Testis (tissue), 3 donors: ENCODE measurements around the gene MYH11. TPM values are rescaled to one million over a fixed set of nuclear protein-coding genes. Genes with fewer than 3 reads are reported as not detected.

Experiments used
- DNase-seq: peaks from one replicate; pipeline ENCODE4 v3.0.0-alpha.2; 2019
- H3K27ac ChIP-seq, 2 donors: fragments of 200-600 bp; sonication (generic); one replicate each; pipeline ENCODE4 v1.5.1; 2019
- H3K27me3 ChIP-seq: fragments of 200-600 bp; sonication (generic); one replicate; pipeline ENCODE4 v1.5.1; 2019
- H3K36me3 ChIP-seq: fragments of 200-600 bp; sonication (generic); one replicate; pipeline ENCODE4 v1.5.1; 2017; ENCODE audit warnings: low read depth; ENCODE audit errors: missing control alignments
- H3K4me1 ChIP-seq: fragments of 200-600 bp; sonication (generic); one replicate; pipeline ENCODE4 v1.5.1; 2019
- H3K4me3 ChIP-seq, 2 donors: fragments of 200-600 bp; sonication (generic); one replicate each; pipeline ENCODE4 v1.5.1; 2017 to 2019
- H3K9me3 ChIP-seq: fragments of 200-600 bp; sonication (generic); one replicate; pipeline ENCODE4 v1.5.1; 2017
- CTCF ChIP-seq, 3 experiments: fragments of 450-650 bp in 2 of 3; fragments of 200-600 bp in 1 of 3; sonication (generic) in 1 of 3; IDR thresholded peaks; one replicate each; pipeline ENCODE4 v1.5.1; 2016 to 2019; ENCODE audit warnings: antibody characterized with exemption in 3 of 3, mild to moderate bottlenecking in 2 of 3, moderate library complexity in 1 of 3
- POLR2A ChIP-seq: fragments of 450-650 bp; IDR thresholded peaks from one replicate; pipeline ENCODE4 v1.6.1; 2017; ENCODE audit warnings: antibody characterized with exemption, mild to moderate bottlenecking, moderate library complexity
- whole genome bisulfite sequencing, 2 donors: methylation state at CpG; one replicate each; pipeline ENCODE4 v1.1.5; 2018; 5-methylcytosine and 5-hydroxymethylcytosine counted together
- intact Hi-C: fragments of 100-400 bp; cut with DNase I; formaldehyde crosslinking; loops from one replicate; pipeline ENCODE4 v1.15.1; 2023; ENCODE audit warnings: low total_unique reads
- polyA plus RNA-seq: library from polyadenylated mRNA; stranded (reverse); fragments of 350-450 nt; fragmentation: Illumina TruSeq; extraction: RNeasy Lipid Tissue Mini Kit (QIAGEN cat#74804); gene quantifications from one replicate; pipeline ENCODE4 v1.2.3, GENCODE V29; 2014; ENCODE audit warnings: low read depth, low replicate concordance; ENCODE audit not compliant: insufficient read depth
- total RNA-seq, 2 donors: library from RNA; depleted of rRNA; stranded (reverse); fragments of >200 nt; gene quantifications; one replicate each; pipeline ENCODE4 v1.2.3, GENCODE V29; 2016

The MYH11 gene
- total and polyA plus RNA-seq, 3 donors from 2014 or later: 263 to 276 (median 271) TPM

DNA sequence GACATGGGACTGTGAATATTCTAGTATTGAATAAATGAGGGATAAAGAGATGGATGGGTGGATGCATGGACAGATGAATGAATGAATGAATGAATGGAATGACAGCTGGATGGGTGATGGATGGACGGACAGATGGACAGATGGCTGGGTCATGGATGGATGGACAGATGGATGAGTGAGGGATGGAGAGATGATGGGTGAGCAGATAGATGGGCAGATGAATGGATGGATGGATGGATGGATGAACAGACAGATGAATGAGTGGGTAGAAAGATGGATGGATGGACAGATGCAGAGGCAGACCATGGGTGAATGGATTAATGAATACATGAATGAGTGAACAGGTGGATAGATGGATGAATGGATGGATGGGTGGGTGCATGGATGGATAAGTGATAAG is 96.7 kb downstream of the MYH11 start:
- Histone ChIP-seq H3K27ac (no peak overlapping the region), H3K4me3 (no peak overlapping the region), H3K36me3 (no peaks in the 10 kb centered on the region), H3K4me1 (no peaks in the 10 kb centered on the region), H3K27me3 (no peaks in the 10 kb centered on the region), H3K9me3 (no peaks in the 10 kb centered on the region)
- intact Hi-C loops: no loop called here
- WGBS, 2 donors: 97 to 100% methylated on average over 1 of the region's 1 CpG
- no peak for TF ChIP-seq POLR2A
- no peak for TF ChIP-seq CTCF (IDR thresholded peaks at IDR 0.05)
- no peak for DNase-seq

DNA sequence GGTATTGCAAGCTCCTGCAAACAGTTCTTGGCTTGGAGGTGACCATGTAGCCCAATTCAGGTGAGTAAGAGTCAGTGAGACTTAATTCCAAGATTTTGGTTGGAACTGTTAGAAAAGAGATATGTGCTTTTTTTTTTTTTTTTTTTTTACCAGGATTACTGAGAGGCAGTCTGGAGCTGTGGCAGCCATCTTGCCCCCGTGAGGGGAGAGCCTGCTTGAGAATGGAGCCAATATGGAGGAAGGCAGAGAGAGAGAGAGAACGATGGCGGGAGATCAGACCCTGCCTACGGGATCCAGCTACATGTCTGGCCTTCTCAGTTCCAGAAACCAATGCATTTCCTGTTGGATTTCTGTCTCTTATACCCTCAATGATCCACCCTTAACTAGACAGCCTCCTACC is 97.8 kb downstream of the MYH11 start:
- no peak for TF ChIP-seq POLR2A
- no peak for TF ChIP-seq CTCF (IDR thresholded peaks at IDR 0.05)
- 92 to 98% methylated on average over 4 of the region's 4 CpGs for WGBS, 2 donors
- H3K27ac ChIP-seq: no peak overlapping the region

GRCh38 chr16:15757630-15758251 is 99.1 kb downstream of the MYH11 start:
- Histone ChIP-seq H3K27ac (no peak overlapping the region), H3K4me1 (no peaks in the 10 kb centered on the region), H3K27me3 (no peaks in the 10 kb centered on the region), H3K9me3 (no peaks in the 10 kb centered on the region), H3K4me3 (no peak overlapping the region), H3K36me3 (no peaks in the 10 kb centered on the region)
- intact Hi-C loops: no loop called here
- DNase-seq: no peak
- no peak for TF ChIP-seq CTCF (IDR thresholded peaks at IDR 0.05)
- no peak for TF ChIP-seq POLR2A
- 84 to 96% methylated on average over 13 to 23 of the region's 23 CpGs for WGBS, 2 donors

More for the DNA sequence above, 97.8 kb downstream of the MYH11 start:
- Histone ChIP-seq H3K4me3 (no peak overlapping the region), H3K36me3 (no peaks in the 10 kb centered on the region), H3K4me1 (no peaks in the 10 kb centered on the region), H3K27me3 (no peaks in the 10 kb centered on the region), H3K9me3 (no peaks in the 10 kb centered on the region)
- intact Hi-C loops: no loop called here
- DNase-seq: no peak

- H3K4me1 ChIP-seq: no peaks in the 10 kb centered on the region
- intact Hi-C loops: no loop called here
- WGBS, 2 donors: 68 to 73% methylated on average over 6 to 10 of the region's 10 CpGs
- TF ChIP-seq POLR2A (no peak), CTCF (IDR thresholded peaks at IDR 0.05) (no peak)
- no peaks in the 10 kb centered on the region for H3K27me3 ChIP-seq
- no peaks in the 10 kb centered on the region for H3K9me3 ChIP-seq
- DNase-seq: no peak
- H3K36me3 ChIP-seq: no peaks in the 10 kb centered on the region
- H3K4me3 ChIP-seq: no peak overlapping the region
- no peak overlapping the region for H3K27ac ChIP-seq
These were observed 99.8 kb downstream of the MYH11 start for GRCh38 chr16:15757077-15757386.

- H3K4me1 ChIP-seq: no peaks in the 10 kb centered on the region
- no peaks in the 10 kb centered on the region for H3K36me3 ChIP-seq
- H3K27me3 ChIP-seq: no peaks in the 10 kb centered on the region
- no peaks in the 10 kb centered on the region for H3K9me3 ChIP-seq
- H3K4me3 ChIP-seq: no peak overlapping the region
- intact Hi-C loops: no loop called here
- WGBS, 2 donors: 85 to 91% methylated on average over 8 of the region's 8 CpGs
- no peak for DNase-seq
- H3K27ac ChIP-seq: no peak overlapping the region
- TF ChIP-seq CTCF (IDR thresholded peaks at IDR 0.05) (no peak), POLR2A (no peak)
These were observed 101.8 kb downstream of the MYH11 start for GRCh38 chr16:15754821-15755534.
